ENCODE measurements around the gene ST6GAL1. TPM values are rescaled to one million over a fixed set of nuclear protein-coding genes. Genes with fewer than 3 reads are reported as not detected.

The ST6GAL1 gene
- total RNA-seq, 4 donors from 2014 or later, result 24.7 to 58.1 (median 44.5) TPM

DNA sequence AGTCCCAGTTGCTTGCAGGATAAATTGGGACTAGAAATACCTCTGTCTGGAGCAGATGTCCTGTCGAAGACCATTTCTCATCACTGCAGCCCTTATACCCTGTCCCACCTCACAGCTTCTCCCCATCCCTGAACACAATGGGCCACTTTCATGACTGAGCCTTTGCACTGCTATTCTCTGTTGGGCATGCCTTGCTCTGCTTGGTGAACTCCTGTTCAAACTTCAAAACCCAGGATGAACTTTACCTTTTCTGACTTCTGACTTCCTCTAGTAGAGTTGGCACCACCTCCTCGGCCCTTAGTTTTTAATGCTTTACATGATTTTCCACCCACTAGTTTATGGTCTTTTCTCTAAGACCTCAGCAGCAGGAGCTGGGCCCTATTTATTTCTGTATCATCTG, 48.4 kb downstream of the ST6GAL1 start:
- TF ChIP-seq POLR2A (IDR thresholded peaks at IDR 0.05) (no peak), EP300 (IDR thresholded peaks at IDR 0.05) (no peak)
- TF ChIP-seq, protein P1, sequence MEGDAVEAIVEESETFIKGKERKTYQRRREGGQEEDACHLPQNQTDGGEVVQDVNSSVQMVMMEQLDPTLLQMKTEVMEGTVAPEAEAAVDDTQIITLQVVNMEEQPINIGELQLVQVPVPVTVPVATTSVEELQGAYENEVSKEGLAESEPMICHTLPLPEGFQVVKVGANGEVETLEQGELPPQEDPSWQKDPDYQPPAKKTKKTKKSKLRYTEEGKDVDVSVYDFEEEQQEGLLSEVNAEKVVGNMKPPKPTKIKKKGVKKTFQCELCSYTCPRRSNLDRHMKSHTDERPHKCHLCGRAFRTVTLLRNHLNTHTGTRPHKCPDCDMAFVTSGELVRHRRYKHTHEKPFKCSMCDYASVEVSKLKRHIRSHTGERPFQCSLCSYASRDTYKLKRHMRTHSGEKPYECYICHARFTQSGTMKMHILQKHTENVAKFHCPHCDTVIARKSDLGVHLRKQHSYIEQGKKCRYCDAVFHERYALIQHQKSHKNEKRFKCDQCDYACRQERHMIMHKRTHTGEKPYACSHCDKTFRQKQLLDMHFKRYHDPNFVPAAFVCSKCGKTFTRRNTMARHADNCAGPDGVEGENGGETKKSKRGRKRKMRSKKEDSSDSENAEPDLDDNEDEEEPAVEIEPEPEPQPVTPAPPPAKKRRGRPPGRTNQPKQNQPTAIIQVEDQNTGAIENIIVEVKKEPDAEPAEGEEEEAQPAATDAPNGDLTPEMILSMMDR (IDR thresholded peaks at IDR 0.05), result no peak
- Histone ChIP-seq H3K27me3 (no peaks in the 10 kb centered on the region), H3K4me1 (peaks cover 0 to 17% (median 0%) of the 10 kb centered on the region in 4 donors), H3K4me3 (no peak overlapping the region), H3K36me3 (peaks cover 0 to 15% (median 0%) of the 10 kb centered on the region in 3 donors), H3K9me3 (no peaks in the 10 kb centered on the region), H3K27ac (no peak overlapping the region)
- DNase-seq (ENCODE audit: low spot score in 2 of 2), result no peak
- 82 to 84% methylated on average over 2 of the region's 2 CpGs for WGBS, 2 donors

DNA sequence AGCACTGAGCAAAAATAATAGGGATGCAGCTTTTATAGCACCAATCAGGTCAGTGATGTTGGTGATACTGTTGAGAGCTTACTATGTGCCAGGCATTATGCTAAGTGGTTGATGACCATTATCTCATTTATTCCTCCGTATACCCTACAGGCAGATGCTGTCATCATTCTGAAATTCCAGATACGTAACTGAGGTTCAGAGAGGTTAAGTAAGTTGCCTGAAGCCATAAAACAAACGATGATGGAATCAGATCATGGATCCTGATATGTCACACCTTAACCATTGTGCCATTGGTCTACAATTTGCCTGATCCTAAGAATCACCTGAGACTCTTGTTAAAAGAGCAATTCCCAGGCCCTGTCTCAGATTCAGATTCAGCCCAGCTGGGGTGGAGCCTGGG, 49.5 kb downstream of the ST6GAL1 start:
- Histone ChIP-seq H3K4me1 (peaks cover 0 to 19% (median 0%) of the 10 kb centered on the region in 4 donors), H3K27me3 (no peaks in the 10 kb centered on the region)

DNA sequence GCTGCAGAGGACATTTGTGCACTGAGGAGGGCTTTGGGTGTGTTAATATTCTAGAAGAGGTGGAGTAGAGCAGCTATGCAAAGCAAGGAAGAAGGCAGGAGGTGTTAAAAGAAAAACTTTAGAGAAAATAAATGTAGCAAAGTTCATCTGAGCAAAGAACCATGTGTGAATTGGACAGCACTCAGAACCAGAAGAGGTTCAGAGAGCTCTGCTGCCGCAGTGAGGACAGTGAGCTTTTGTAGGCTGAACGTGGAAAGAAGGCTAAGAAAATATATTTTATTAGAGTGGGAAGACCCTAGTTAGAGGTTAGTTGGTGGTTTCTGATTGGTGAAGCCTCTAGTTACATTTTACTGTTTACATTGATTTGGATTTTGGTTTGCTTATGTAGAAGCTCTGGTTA, 50.7 kb downstream of the ST6GAL1 start:
- Histone ChIP-seq H3K27me3 (no peaks in the 10 kb centered on the region), H3K27ac (no peak overlapping the region), H3K9me3 (no peaks in the 10 kb centered on the region), H3K4me1 (peaks cover 0 to 19% (median 0%) of the 10 kb centered on the region in 4 donors), H3K4me3 (no peak overlapping the region), H3K36me3 (peaks cover 0 to 8% (median 0%) of the 10 kb centered on the region in 3 donors)
- TF ChIP-seq POLR2A (IDR thresholded peaks at IDR 0.05) (no peak), EP300 (IDR thresholded peaks at IDR 0.05) (no peak)
- TF ChIP-seq, protein P1 (IDR thresholded peaks at IDR 0.05), result no peak
- no peak for DNase-seq (ENCODE audit: low spot score in 2 of 2)
- WGBS, 2 donors, result 62 to 82% methylated on average over 2 of the region's 2 CpGs

More for the DNA sequence above, 49.5 kb downstream of the ST6GAL1 start:
- H3K27ac ChIP-seq, result no peak overlapping the region
- 66 to 90% methylated on average over 3 of the region's 3 CpGs for WGBS, 2 donors
- TF ChIP-seq, protein P1 (IDR thresholded peaks at IDR 0.05), result no peak
- TF ChIP-seq EP300 (IDR thresholded peaks at IDR 0.05) (no peak), POLR2A (IDR thresholded peaks at IDR 0.05) (no peak)
- DNase-seq (ENCODE audit: low spot score in 2 of 2), result no peak
- H3K9me3 ChIP-seq, result no peaks in the 10 kb centered on the region
- H3K36me3 ChIP-seq, result peaks cover 0 to 14% (median 0%) of the 10 kb centered on the region in 3 donors
- H3K4me3 ChIP-seq, result no peak overlapping the region

- TF ChIP-seq, protein P1 (IDR thresholded peaks at IDR 0.05), result no peak
- TF ChIP-seq POLR2A (IDR thresholded peaks at IDR 0.05) (no peak), EP300 (IDR thresholded peaks at IDR 0.05) (no peak)
- WGBS, 2 donors, result 64 to 79% methylated on average over 4 of the region's 4 CpGs
- Histone ChIP-seq H3K27ac (peak overlapping the region in 1 of 4 donors; percentile 33), H3K27me3 (no peaks in the 10 kb centered on the region), H3K9me3 (no peaks in the 10 kb centered on the region), H3K36me3 (peaks cover 0 to 8% (median 0%) of the 10 kb centered on the region in 3 donors), H3K4me3 (no peak overlapping the region), H3K4me1 (peaks cover 0 to 3% (median 0%) of the 10 kb centered on the region in 4 donors)
- no peak for DNase-seq (ENCODE audit: low spot score in 2 of 2)
Observed at GRCh38 chr3:186983659-186984058, 53.3 kb downstream of the ST6GAL1 start.

DNA sequence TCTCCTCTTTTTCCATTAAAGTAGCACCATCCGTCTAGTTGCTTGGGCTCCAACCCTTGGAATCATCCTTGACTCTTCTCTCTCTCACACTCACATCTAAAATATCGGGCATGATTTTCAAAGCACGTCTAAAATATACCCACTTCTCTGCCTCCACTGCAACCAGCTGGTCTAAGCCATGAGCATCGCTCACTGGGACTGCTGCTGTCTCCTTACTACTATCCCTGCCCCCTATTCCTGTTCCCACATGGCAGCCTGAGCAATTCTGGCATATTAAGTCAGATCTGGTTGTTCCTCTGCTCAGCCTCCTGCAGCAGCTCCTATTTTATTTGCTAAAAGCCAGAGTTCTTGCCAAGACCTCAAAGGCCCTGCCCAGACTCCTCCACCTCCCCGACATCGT, 53.7 kb downstream of the ST6GAL1 start:
- Histone ChIP-seq H3K27me3 (no peaks in the 10 kb centered on the region), H3K36me3 (peaks cover 0 to 8% (median 0%) of the 10 kb centered on the region in 3 donors), H3K9me3 (no peaks in the 10 kb centered on the region), H3K4me3 (no peak overlapping the region), H3K27ac (no peak overlapping the region), H3K4me1 (peaks cover 0 to 3% (median 0%) of the 10 kb centered on the region in 4 donors)
- DNase-seq (ENCODE audit: low spot score in 2 of 2), result no peak
- TF ChIP-seq POLR2A (IDR thresholded peaks at IDR 0.05), result no peak
- no peak for TF ChIP-seq EP300 (IDR thresholded peaks at IDR 0.05)
- TF ChIP-seq, protein P1 (IDR thresholded peaks at IDR 0.05), result no peak
- 81 to 86% methylated on average over 6 of the region's 6 CpGs for WGBS, 2 donors
